CD4-positive, alpha-beta T cell treated with Interleukin-15 for 4 hours (primary cell): ENCODE data around the gene VCL.

Source experiments
- DNase-seq: peaks from one replicate; pipeline ENCODE4 v3.0.0-alpha.2; 2020; ENCODE audit warnings: low spot score

Gene VCL

DNA sequence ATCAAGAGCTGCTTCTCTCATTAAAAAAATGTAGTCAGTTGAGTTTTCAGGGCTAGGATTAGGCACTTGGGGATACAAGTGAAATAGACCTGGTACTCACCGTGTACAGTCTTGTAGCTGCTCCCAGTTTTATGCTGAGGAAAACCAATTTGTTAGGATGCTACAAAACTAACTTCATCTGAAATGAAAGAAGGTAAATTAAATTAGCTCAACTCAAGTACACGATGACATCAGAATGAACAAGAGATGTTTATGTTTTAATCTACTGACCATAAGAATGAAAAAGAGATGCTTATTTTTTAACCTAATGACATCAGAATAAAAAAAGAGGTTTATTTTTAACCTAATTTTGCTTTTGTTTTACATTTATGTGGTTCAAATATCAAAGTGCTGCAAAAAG, 79.0 kb downstream of the VCL start:
- DNase-seq = no peak

DNA sequence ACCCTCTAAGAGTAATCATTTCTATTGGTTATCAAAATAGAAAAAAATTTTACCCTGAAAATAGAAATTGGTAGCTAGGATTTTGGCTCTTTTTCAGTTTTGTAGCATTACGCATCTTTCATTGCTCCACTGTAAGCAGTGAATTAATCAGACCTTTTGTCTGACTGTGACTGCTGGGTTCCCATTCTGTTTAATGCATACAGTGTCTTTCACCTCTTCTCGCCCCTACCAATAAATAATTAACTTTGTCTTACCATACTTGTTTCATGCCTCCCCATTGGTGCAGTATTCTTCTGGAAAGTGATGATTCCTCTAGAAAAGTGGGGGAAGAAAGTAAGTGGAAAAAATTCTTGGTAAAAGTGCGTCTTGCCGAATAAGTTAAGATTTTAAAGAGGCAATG, 79.5 kb downstream of the VCL start:
- no peak for DNase-seq

DNA sequence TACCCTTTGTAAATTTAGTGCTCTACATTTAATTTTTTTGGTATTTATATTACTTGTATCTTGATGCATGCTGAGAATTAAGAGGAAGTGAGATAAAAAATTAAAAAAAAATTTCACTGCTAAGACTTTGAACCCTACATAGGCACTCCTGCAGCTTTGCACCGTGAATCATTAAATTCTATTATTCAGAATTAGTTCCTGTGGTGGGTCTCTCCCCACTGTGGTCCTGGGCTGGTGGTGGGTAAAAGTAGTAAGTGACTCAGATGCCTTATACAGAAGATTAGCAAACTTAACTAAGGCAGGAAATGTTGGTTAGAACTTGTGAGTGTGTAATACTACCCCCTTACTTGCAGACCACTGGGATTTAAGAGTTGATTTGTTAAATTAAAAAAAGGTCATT, 80.1 kb downstream of the VCL start:
- peak; percentile 77 for DNase-seq

DNA sequence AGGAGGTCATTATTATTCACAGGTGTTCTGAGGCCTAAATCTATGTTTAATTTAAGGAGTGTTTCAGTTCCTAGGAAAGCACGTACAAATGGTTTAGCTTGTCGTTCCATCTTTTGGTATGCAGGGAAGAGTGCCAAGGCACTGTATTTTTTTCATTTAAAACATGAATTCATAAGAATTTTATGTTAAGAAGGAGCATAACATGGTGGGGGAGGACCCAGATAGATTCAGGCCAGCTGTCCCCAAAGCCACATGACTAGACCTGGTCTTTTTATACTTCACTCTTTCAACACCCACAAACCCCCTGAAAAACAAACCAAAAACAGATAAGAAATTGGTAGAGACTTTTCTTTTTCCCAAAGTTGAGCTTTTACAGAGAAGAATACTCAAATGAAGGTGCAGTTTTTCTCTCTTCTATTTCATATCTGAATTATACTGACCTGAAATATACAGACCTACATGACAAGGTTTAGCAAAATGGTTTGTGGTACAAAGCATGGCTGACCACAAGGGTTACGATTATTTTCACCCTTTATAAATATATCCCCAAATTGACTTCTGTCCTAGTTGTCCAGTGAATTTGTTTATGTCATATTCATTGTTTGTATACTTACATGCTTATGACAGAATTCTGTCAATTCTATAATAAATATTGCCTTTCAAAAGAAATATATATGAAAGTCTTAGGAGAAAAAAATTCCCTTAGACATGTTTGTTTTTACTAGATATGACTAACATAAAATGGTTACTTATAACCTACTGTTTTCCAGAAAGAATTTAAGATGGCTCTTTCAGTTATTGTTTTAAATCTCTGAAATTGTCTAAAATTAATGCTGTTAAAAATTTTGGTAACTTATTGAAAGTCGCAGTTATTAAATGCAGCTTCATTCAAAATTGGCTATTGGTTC, 81.4 kb downstream of the VCL start:
- DNase-seq = no peak

- no peak for DNase-seq
Observed at GRCh38 chr10:74079936-74080590, 82.1 kb downstream of the VCL start.

DNA sequence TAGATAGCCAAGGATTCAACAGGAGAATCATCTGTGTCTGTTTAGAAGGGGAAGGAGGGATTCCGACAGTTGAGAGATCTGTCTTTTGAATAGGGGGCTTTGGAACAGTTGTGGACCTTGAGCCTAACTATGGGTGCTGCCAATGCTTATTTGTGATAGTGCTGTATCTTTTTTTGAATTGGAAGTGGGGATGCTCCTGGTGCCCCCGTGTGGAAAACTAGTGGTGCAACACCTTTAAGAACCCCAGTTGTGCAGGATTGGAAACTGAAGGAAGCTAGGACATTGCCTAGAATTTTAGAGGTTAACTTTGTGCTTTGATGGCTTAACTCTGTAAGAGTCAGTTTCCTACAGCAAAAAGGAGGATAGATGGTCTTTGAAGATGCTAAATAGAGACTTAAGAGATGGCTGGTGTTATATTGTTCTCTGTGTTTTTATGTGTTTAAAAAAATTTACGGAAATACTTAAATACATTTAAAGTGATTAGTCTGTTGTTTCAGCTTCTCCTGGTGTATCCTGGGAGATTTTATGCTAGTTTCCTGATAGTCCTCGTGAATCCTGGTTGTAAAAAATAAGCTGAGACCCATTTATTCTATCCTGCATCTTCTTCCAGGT, 83.4 kb downstream of the VCL start:
- peak; percentile 50 for DNase-seq

DNA sequence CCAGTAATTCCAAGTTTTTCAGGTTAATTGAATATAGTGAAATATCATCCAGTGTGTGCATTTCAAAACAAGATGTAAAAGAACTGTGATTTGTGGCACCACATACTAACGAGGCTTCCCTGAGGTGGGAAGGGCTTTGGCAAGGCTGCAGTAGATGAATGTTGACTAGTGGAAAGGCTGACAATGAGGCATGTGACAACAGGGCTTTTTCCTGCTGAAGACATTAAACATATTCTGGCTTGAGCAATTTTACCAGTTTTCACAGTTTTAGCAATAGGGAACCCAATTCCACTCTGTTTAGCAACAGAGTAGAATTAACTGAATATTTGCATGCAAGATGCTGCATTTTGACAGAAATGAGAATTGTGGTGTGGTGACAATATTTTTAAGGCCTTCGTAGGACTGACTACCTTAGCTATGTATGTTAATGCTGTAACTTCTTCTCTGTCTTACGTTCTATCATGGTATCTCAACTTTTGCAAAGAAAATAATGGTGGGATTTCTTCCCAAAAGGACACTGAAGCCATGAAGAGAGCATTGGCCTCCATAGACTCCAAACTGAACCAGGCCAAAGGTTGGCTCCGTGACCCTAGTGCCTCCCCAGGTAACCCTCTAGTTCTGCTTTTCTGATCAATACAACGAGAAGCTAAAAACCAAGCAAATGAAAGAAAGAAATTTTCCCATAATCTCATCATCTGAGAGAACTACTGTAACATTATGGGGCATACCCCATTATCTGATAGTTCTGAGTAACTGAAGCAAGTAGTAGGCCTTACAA, 84.2 kb downstream of the VCL start:
- DNase-seq = no peak

GRCh38 chr10:74083304-74083703, 85.4 kb downstream of the VCL start:
- no peak for DNase-seq

GRCh38 chr10:74084955-74085354, 87.0 kb downstream of the VCL start:
- DNase-seq = no peak

DNA sequence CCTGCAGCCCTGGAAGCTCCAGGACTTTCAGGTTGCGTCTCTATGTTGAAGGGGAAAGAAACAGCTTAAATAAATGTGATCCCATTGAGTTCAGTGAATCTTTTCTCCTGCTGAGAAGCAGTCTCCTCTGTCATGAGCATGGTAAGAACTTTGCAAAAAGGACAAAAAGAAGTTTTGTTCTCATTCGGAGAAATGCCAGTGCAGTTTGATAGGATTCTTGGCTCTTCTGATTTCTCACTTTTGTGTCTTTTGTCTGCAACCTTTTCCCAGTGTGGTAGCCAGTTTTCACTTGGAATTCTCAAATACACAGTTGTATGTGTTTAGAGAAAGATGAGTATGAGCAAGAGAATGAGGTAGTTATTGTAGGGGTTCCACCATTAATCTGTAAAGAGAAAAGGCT, 88.4 kb downstream of the VCL start:
- DNase-seq = no peak

DNA sequence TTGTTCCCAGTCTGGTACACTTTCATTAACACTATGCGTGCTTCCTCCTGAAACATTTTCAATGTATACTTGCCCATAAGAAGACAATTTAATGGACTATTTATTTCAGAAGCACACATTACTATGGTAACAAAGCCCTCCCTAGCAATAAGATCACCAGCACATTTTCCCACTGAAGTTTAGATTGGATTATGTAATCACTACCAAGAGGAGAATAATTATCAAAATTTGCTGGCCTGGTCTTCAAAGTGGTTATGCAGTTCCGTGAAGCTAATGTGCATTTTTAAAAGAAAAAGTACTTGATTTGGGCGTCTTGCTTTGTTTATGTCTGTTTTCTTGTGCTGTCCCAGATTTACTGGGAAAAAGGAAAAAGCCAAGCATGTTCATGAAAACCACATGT, 90.8 kb downstream of the VCL start:
- DNase-seq = no peak

DNA sequence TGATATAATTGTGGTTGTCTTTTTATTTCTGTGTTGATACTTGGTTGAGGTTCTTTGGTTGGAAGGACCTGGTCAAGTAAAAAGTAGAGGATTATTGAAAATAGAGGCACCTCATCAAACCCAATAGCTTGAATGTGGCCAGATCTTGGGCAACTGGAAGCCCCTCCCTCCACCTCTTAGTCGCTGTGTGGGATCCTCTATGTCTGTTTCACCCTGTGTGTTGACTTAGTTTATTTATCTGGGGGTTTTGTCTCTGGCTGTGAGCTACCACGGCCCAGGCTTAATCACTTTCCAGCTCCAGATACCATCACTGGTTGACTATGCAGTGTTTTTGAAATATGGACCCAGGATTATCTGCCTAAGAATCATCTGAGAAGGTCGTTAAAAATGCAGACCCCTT, 94.5 kb downstream of the VCL start:
- DNase-seq = no peak

DNA sequence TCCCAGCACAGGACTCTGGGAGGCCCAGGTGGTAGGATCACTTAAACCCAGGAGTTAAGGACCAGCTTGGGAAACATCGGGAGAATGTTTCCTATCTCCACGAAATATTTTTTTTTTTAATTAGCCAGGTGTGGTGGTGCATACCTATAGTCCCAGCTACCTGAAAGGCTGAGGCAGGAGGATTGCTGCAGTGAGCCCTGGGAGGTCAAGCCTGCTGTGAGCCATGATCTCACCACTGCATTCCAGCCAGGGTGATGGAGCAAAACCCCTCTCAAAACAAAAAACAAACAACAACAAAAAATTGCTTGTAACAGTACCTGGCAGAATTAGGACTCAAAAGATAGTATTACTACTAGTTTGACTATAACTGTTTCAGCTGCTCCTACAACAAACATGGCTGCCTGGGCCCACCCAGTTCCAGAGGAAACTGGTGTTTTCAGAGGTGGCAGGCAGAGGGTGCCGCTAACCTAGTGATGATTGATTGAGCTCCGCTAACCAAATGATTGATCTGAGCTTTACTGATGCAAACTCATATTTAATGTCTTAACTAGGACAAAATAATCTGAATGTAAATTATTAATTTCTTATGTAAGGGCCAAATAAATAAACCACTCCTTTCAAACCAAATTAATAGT, 95.7 kb downstream of the VCL start:
- no peak for DNase-seq

- DNase-seq = no peak
Observed at GRCh38 chr10:74094231-74094630, 96.3 kb downstream of the VCL start.

DNA sequence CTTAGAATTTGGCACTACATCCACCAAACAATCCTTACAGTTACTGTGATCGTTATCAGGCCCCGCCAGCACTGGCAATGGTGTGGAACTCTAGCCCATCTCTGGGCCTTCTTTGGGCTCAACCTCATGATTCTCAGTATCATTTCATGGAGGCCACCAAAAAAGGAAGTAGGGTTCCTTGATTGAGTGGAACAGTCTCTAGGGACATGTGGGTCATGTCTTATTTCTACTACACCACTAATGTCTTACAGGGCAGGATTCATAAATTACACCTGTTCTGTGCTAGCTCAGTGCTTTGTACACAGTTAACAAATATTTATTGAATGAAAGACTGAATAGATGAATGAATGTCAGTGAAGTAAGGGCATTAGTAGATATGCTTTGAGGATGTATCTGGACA, 98.9 kb downstream of the VCL start:
- no peak for DNase-seq

DNA sequence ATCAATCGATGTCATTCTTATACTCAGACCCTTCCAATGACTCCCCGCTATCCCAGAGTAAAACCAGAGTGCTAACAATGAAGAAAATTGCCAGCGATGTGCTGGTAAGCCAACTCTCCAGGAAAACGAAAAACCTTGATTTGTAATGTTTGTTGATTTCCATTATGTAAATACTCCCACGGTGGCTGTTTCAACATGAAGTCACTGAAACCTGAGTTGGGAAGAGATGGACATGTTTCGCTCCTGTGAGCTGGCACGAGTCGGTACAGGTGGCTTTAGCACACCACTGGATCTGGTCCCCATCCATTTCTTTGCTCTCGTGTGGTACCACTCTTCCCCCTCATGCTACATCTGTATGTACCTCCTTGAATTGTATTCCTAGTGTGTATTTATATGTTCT, 99.9 kb downstream of the VCL start:
- no peak for DNase-seq

DNA sequence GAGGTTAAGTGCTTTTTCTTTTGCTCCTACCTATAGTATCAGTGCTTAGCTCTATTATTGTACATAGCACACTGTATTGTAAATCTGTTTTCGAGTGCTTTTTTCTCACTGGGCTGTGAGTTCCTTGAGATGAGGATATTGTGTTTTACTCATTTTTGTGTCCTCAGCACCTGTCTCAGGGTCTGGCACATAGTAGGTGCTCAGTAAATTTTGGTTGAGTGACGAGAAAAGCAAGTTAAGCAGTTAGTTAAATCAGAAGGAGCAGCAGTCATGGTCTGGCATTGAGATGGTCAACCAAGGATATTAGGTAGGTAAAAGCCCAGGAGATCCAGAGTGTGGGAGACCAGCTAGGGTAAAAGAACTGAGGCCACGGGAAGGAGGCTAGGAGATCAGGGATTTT, 101.5 kb downstream of the VCL start:
- DNase-seq = no peak

DNA sequence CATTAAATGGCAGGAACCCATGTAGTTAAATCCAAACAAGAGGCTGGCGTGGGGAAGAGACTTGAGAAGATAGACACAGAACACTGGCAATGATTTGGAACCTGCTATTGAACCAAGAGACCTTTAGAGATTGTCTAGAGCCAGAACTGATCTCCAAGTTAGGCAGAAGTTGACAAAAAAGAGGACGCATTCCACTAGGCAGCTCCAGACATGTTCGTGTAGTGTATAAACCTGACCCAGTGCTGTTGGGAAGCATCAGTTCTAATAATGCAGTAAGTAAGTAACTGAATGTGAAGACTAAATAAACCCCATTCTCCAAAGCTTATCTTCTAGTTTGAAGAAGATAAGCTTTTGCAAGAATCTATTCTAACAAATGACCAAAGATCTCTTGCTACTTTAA, 101.9 kb downstream of the VCL start:
- DNase-seq = no peak

- no peak for DNase-seq
Observed at GRCh38 chr10:74103560-74104258, 105.8 kb downstream of the VCL start.

- DNase-seq = no peak
Observed at GRCh38 chr10:74104480-74104879, 106.6 kb downstream of the VCL start.

- DNase-seq = no peak
Observed at GRCh38 chr10:74104996-74105395, 107.1 kb downstream of the VCL start.
